HG03095 (cell line): ENCODE measurements around the gene PIGQ.

Source experiments
- ATAC-seq: cut with Tn5 transposase; IDR thresholded peaks from one replicate; pipeline ENCODE4 v1.9.1; 2021; ENCODE audit warnings: moderate library complexity; ENCODE audit not compliant: unreplicated experiment

PIGQ gene

GRCh38 chr16:569445-570254 is at the start of gene PIGQ:
PIGQ (plus strand) TSS chr16:569968; CDS start chr16:574075, 4,107 bp downstream.
- ATAC-seq: peak; percentile 41

- no peak for ATAC-seq
Observed at GRCh38 chr16:520847-521246, 48.9 kb upstream of the PIGQ start.

- ATAC-seq: no peak
Observed at GRCh38 chr16:521381-522210, 48.2 kb upstream of the PIGQ start.

- no peak for ATAC-seq
Observed at GRCh38 chr16:522320-523096, 47.3 kb upstream of the PIGQ start.

GRCh38 chr16:523097-523741 is 46.5 kb upstream of the PIGQ start:
- no peak for ATAC-seq

- ATAC-seq: no peak
Observed at GRCh38 chr16:524274-525040, 45.3 kb upstream of the PIGQ start.

GRCh38 chr16:525123-525519 is 44.6 kb upstream of the PIGQ start:
- no peak for ATAC-seq

GRCh38 chr16:525520-526180 is 44.1 kb upstream of the PIGQ start:
- no peak for ATAC-seq

GRCh38 chr16:526181-527014 is 43.4 kb upstream of the PIGQ start:
- ATAC-seq: no peak

GRCh38 chr16:527015-527903 is 42.5 kb upstream of the PIGQ start, which contains the start of gene CAPN15:
CAPN15 (plus strand) TSS chr16:527712; CDS start chr16:546839, 19,127 bp downstream.
- ATAC-seq: peak; percentile 55

GRCh38 chr16:528111-529011 is 41.4 kb upstream of the PIGQ start:
- ATAC-seq: no peak

- ATAC-seq: no peak
Observed at GRCh38 chr16:529012-529575, 40.7 kb upstream of the PIGQ start.

- no peak for ATAC-seq
Observed at GRCh38 chr16:530111-530817, 39.5 kb upstream of the PIGQ start.

- no peak for ATAC-seq
Observed at GRCh38 chr16:531494-532125, 38.2 kb upstream of the PIGQ start.
